SK-N-SH treated with all-trans-retinoic acid at 6 μM for 48 hours (cell line): ENCODE data around the gene ITGAV.

ENCODE experiments used
- ATAC-seq: fragments of 200-7000 bp; cut with Tn5 transposase; 3 replicates; pipeline ENCODE4 v1.9.1; 2020; ENCODE audit warnings: mild to moderate bottlenecking, moderate library complexity
- ARNTL ChIP-seq: fragments of 450-650 bp; formaldehyde crosslinking; IDR thresholded peaks from 2 replicates; pipeline ENCODE4 v1.5.0; 2020; ENCODE audit warnings: low read depth, mild to moderate bottlenecking, moderate library complexity, borderline replicate concordance
- BACH2 ChIP-seq: fragments of 250-450 bp; sonication (Bioruptor Pico); IDR thresholded peaks from 2 replicates; pipeline ENCODE4 v1.9.0; 2021; ENCODE audit warnings: mild to moderate bottlenecking, borderline replicate concordance
- CREB5 ChIP-seq: fragments of 250-450 bp; sonication (Bioruptor Pico); IDR thresholded peaks from 2 replicates; pipeline ENCODE4 v1.5.1; 2020; ENCODE audit warnings: low read depth, mild to moderate bottlenecking, moderate library complexity
- CSDC2 ChIP-seq: fragments of 250-450 bp; sonication (Bioruptor Pico); IDR thresholded peaks from 2 replicates; pipeline ENCODE4 v1.5.0; 2020; ENCODE audit warnings: mild to moderate bottlenecking, moderate library complexity
- ESRRG ChIP-seq: fragments of 250-450 bp; sonication (Bioruptor Pico); IDR thresholded peaks from 2 replicates; pipeline ENCODE4 v1.6.1; 2021; ENCODE audit warnings: mild to moderate bottlenecking
- GLIS3 ChIP-seq: fragments of 250-450 bp; sonication (Bioruptor Pico); IDR thresholded peaks from 2 replicates; pipeline ENCODE4 v1.5.0; 2020; ENCODE audit warnings: mild to moderate bottlenecking, moderate library complexity
- ISL1 ChIP-seq: fragments of 250-450 bp; sonication (Bioruptor Pico); IDR thresholded peaks from 2 replicates; pipeline ENCODE4 v2.1.2; 2022; ENCODE audit warnings: mild to moderate bottlenecking, moderate library complexity
- OSR1 ChIP-seq: fragments of 250-450 bp; sonication (Bioruptor Pico); IDR thresholded peaks from 2 replicates; pipeline ENCODE4 v1.8.0; 2022; ENCODE audit warnings: moderate library complexity, mild to moderate bottlenecking, inconsistent platforms
- POU6F1 ChIP-seq: fragments of 250-450 bp; sonication (Bioruptor Pico); IDR thresholded peaks from 2 replicates; pipeline ENCODE4 v1.8.0; 2021; ENCODE audit warnings: low read depth, mild to moderate bottlenecking, moderate library complexity, borderline replicate concordance
- PPARA ChIP-seq: fragments of 250-450 bp; sonication (Bioruptor Pico); IDR thresholded peaks from 2 replicates; pipeline ENCODE4 v1.5.0; 2020; ENCODE audit warnings: mild to moderate bottlenecking, borderline replicate concordance
- RARB ChIP-seq: fragments of 250-450 bp; sonication (Bioruptor Pico); IDR thresholded peaks from 2 replicates; pipeline ENCODE4 v1.8.0; 2021; ENCODE audit warnings: mild to moderate bottlenecking, moderate library complexity
- SNAI2 ChIP-seq: fragments of 250-450 bp; sonication (Bioruptor Pico); IDR thresholded peaks from 2 replicates; pipeline ENCODE4 v1.5.0; 2020; ENCODE audit warnings: mild to moderate bottlenecking, moderate library complexity
- TOX ChIP-seq: fragments of 250-450 bp; sonication (Bioruptor Pico); IDR thresholded peaks from 2 replicates; pipeline ENCODE4 v1.8.0; 2021; ENCODE audit warnings: mild to moderate bottlenecking, moderate library complexity, borderline replicate concordance
- ZC3H10 ChIP-seq: fragments of 250-450 bp; sonication (Bioruptor Pico); IDR thresholded peaks from 2 replicates; pipeline ENCODE4 v1.5.1; 2021; ENCODE audit warnings: mild to moderate bottlenecking, moderate library complexity
- ZFP3 ChIP-seq: fragments of 250-450 bp; sonication (Bioruptor Pico); IDR thresholded peaks from 2 replicates; pipeline ENCODE4 v1.5.0; 2020; ENCODE audit warnings: mild to moderate bottlenecking, moderate library complexity
- ZFP30 ChIP-seq: fragments of 450-650 bp; formaldehyde crosslinking; IDR thresholded peaks from 2 replicates; pipeline ENCODE4 v1.5.0; 2022; ENCODE audit warnings: mild to moderate bottlenecking, moderate library complexity
- ZNF70 ChIP-seq: fragments of 450-650 bp; formaldehyde crosslinking; IDR thresholded peaks from 2 replicates; pipeline ENCODE4 v1.5.0; 2020; ENCODE audit warnings: mild to moderate bottlenecking, moderate library complexity
- TF ChIP-seq, protein P1 (sequence below): fragments of 250-450 bp; sonication (Bioruptor Pico); IDR thresholded peaks from 2 replicates; pipeline ENCODE4 v1.8.0; 2020; ENCODE audit warnings: mild to moderate bottlenecking, moderate library complexity, borderline replicate concordance
- TF ChIP-seq, protein P2 (sequence below): fragments of 250-450 bp; sonication (Bioruptor Pico); IDR thresholded peaks from 2 replicates; pipeline ENCODE4 v1.5.0; 2020; ENCODE audit warnings: mild to moderate bottlenecking, moderate library complexity

The ITGAV gene

DNA sequence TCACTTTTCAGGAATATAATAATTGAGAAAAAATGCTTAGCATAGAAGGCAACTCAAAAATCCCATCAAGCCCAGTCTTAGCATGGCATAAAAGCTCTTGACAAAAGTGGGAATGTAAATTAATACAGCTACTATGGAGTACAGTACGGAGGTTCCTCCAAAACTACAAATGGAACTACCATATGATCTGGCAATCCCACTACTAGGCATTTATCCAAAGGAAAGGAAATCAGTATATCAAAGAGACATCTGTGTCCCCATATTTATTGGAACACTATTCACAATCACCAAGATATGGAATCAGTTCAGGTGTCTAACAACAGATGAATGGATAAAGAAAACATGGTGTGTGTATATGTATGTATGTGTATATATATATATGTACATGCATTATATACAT is 28.8 kb downstream of the ITGAV start:
- TF ChIP-seq POU6F1 (CRISPR knock-in tag) (no peak), BACH2 (no peak), TOX (no peak), ARNTL (CRISPR knock-in tag) (no peak), RARB (CRISPR knock-in tag) (no peak), PPARA (no peak)
- TF ChIP-seq, protein P1, sequence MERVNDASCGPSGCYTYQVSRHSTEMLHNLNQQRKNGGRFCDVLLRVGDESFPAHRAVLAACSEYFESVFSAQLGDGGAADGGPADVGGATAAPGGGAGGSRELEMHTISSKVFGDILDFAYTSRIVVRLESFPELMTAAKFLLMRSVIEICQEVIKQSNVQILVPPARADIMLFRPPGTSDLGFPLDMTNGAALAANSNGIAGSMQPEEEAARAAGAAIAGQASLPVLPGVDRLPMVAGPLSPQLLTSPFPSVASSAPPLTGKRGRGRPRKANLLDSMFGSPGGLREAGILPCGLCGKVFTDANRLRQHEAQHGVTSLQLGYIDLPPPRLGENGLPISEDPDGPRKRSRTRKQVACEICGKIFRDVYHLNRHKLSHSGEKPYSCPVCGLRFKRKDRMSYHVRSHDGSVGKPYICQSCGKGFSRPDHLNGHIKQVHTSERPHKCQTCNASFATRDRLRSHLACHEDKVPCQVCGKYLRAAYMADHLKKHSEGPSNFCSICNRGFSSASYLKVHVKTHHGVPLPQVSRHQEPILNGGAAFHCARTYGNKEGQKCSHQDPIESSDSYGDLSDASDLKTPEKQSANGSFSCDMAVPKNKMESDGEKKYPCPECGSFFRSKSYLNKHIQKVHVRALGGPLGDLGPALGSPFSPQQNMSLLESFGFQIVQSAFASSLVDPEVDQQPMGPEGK (CRISPR knock-in tag) = no peak
- ATAC-seq = no peak

DNA sequence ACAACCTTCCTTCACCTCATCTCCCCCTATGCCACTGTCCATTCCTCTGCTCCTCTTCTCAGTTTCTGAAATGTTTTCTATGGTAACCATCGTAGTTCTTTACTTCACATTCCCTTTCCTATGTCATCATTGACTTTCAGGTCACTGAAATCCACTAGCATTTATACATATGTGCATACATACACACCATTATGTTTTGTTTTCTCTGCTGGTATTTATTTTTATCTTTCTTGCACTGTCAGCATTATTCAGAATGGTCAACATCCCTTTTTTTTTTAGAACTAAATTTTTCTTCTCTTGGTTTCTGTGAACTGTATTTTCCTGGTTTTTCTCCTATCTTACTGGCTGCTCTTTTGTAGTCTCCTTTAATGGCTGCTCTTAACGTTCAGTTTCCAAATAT is 33.2 kb downstream of the ITGAV start:
- ATAC-seq = no peak
- TF ChIP-seq GLIS3 (CRISPR knock-in tag) (no peak), TOX (no peak), ZFP30 (CRISPR knock-in tag) (no peak), POU6F1 (CRISPR knock-in tag) (no peak), OSR1 (CRISPR knock-in tag) (no peak), RARB (CRISPR knock-in tag) (no peak), ZC3H10 (CRISPR knock-in tag) (no peak)

GRCh38 chr2:186624276-186624675 is 34.4 kb downstream of the ITGAV start:
- TF ChIP-seq SNAI2 (CRISPR knock-in tag) = no peak
- no peak for TF ChIP-seq CSDC2 (CRISPR knock-in tag)
- TF ChIP-seq, protein P2, sequence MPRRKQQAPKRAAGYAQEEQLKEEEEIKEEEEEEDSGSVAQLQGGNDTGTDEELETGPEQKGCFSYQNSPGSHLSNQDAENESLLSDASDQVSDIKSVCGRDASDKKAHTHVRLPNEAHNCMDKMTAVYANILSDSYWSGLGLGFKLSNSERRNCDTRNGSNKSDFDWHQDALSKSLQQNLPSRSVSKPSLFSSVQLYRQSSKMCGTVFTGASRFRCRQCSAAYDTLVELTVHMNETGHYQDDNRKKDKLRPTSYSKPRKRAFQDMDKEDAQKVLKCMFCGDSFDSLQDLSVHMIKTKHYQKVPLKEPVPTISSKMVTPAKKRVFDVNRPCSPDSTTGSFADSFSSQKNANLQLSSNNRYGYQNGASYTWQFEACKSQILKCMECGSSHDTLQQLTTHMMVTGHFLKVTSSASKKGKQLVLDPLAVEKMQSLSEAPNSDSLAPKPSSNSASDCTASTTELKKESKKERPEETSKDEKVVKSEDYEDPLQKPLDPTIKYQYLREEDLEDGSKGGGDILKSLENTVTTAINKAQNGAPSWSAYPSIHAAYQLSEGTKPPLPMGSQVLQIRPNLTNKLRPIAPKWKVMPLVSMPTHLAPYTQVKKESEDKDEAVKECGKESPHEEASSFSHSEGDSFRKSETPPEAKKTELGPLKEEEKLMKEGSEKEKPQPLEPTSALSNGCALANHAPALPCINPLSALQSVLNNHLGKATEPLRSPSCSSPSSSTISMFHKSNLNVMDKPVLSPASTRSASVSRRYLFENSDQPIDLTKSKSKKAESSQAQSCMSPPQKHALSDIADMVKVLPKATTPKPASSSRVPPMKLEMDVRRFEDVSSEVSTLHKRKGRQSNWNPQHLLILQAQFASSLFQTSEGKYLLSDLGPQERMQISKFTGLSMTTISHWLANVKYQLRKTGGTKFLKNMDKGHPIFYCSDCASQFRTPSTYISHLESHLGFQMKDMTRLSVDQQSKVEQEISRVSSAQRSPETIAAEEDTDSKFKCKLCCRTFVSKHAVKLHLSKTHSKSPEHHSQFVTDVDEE (CRISPR knock-in tag) = no peak
- ATAC-seq = no peak

DNA sequence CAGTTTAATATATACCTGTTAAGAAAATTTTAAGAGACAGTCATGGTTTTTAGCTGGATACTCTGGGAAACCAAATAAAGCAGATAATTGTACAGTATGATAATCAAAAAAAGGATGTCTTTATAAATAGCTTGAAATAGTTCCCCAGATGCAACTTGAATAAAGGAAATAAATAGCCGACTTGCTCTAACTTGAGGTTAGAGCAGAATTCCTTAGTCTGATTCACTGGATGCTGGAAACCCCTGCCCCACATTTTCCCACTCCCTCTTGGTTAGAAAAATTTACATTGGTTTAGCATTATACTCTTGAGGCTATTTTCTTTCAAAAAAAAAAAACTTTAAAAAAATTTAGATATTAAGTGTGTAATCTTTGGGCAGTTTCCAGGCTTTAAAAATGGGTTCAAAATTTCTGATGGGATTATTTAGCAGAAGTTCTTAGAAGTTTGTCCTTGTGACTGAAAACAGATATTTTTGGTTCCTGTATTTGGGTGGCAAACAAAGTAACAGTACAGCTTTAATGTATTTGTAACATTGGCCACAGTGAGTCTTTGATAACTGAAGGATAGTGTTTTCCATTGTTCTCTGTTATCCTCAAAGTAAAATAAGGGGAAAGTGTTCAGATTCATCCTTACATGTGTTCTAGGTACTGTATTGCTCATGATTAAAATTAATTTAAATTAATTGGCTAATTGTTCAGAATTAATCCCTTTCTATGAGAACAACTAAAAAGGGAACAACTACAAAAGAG is 39.6 kb downstream of the ITGAV start:
- peak; percentile 64 for ATAC-seq
- TF ChIP-seq CREB5 (CRISPR knock-in tag) (no peak), ISL1 (CRISPR knock-in tag) (no peak), ZNF70 (CRISPR knock-in tag) (no peak), ESRRG (CRISPR knock-in tag) (no peak), ZFP3 (CRISPR knock-in tag) (no peak), ARNTL (CRISPR knock-in tag) (no peak), OSR1 (CRISPR knock-in tag) (no peak), PPARA (no peak), SNAI2 (CRISPR knock-in tag) (no peak), CSDC2 (CRISPR knock-in tag) (no peak), POU6F1 (CRISPR knock-in tag) (no peak)
- TF ChIP-seq, protein P1 (CRISPR knock-in tag) = no peak
